Fibroblast of lung (primary cell): ENCODE results near the gene CCNG2. TPM values are rescaled to one million over a fixed set of nuclear protein-coding genes. Genes with fewer than 3 reads are reported as not detected.
"Not testable (repeated sequence)": the region's sequence is repeated elsewhere in the genome, so short reads cannot be mapped to it uniquely, and the experiment has no call there.

Source experiments
- DNase-seq, 2 donors: peaks; one replicate each; pipeline versions ENCODE4 v3.0.0 to v3.0.0-alpha.2; 2010; ENCODE audit warnings: low read depth in 2 of 2
- H2AFZ ChIP-seq: 2 replicates; pipeline ENCODE4 v1.5.1; 2012; ENCODE audit warnings: low read length, control low read depth, inconsistent platforms
- H3K27ac ChIP-seq: 2 replicates; pipeline ENCODE4 v1.5.1; 2011; ENCODE audit warnings: low read length, control low read depth; ENCODE audit not compliant: insufficient read depth
- H3K27me3 ChIP-seq: 2 replicates; pipeline ENCODE4 v1.5.1; 2011; ENCODE audit warnings: mild to moderate bottlenecking, low read length; ENCODE audit not compliant: control insufficient read depth, insufficient read depth
- H3K36me3 ChIP-seq: 2 replicates; pipeline ENCODE4 v1.5.1; 2011; ENCODE audit warnings: low read length; ENCODE audit not compliant: control insufficient read depth, insufficient read depth
- H3K4me1 ChIP-seq: 2 replicates; pipeline ENCODE4 v1.5.1; 2011; ENCODE audit warnings: low read length; ENCODE audit not compliant: control insufficient read depth, insufficient read depth; ENCODE audit errors: extremely low read depth
- H3K4me2 ChIP-seq: 2 replicates; pipeline ENCODE4 v1.5.1; 2011; ENCODE audit warnings: low read length, control low read depth; ENCODE audit not compliant: insufficient read depth; ENCODE audit errors: extremely low read depth
- H3K4me3 ChIP-seq, 4 experiments: fragments of 200-600 bp in 1 of 4; sonication (generic) in 1 of 4; replicated peaks in 1 of 4; 2 replicates each; pipeline ENCODE4 v1.5.1; 2011 to 2016; ENCODE audit warnings: low read length in 4 of 4, low read depth in 3 of 4, mild to moderate bottlenecking in 3 of 4, control low read depth in 2 of 4, inconsistent platforms in 1 of 4, mixed read lengths in 1 of 4; ENCODE audit not compliant: insufficient read depth in 1 of 4; ENCODE audit errors: control extremely low read depth in 1 of 4
- H3K79me2 ChIP-seq: 2 replicates; pipeline ENCODE4 v1.5.1; 2012; ENCODE audit warnings: mild to moderate bottlenecking, low read length, inconsistent platforms; ENCODE audit not compliant: control insufficient read depth, insufficient read depth
- H3K9ac ChIP-seq: 2 replicates; pipeline ENCODE4 v1.5.1; 2011; ENCODE audit warnings: mild to moderate bottlenecking, low read length, control low read depth; ENCODE audit not compliant: insufficient read depth
- H3K9me3 ChIP-seq: 2 replicates; pipeline ENCODE4 v1.5.1; 2012; ENCODE audit warnings: low read depth, low read length; ENCODE audit not compliant: control insufficient read depth, insufficient read depth
- H4K20me1 ChIP-seq: 2 replicates; pipeline ENCODE4 v1.5.1; 2011; ENCODE audit warnings: low read length; ENCODE audit not compliant: control insufficient read depth, insufficient read depth; ENCODE audit errors: extremely low read depth
- EZH2 ChIP-seq: IDR thresholded peaks from 2 replicates; pipeline ENCODE4 v1.5.1; 2012; ENCODE audit warnings: low read length, control low read depth, mild to moderate bottlenecking; ENCODE audit errors: missing control alignments
- polyA plus RNA-seq, 2 donors: library from polyadenylated mRNA; depleted of rRNA in 1 of 2; stranded (reverse) in 1 of 2; unstranded in 1 of 2; fragments of >200 nt; gene quantifications; 2 replicates each; pipeline ENCODE4 v1.2.1, GENCODE V29; 2011 to 2012; ENCODE audit warnings: missing spikeins in 1 of 2
- total RNA-seq: library from RNA; depleted of rRNA; stranded (reverse); fragments of >200 nt; gene quantifications from 2 replicates; pipeline ENCODE4 v1.2.1, GENCODE V29; 2014
- TF ChIP-seq, protein P1 (sequence below), 2 donors: IDR thresholded peaks in 1 of 2; conservative IDR thresholded peaks in 1 of 2; 1 replicate in 1 of 2; 2 replicates in 1 of 2; pipeline ENCODE4 v1.5.1; 2011 to 2012; ENCODE audit warnings: low read length in 2 of 2, control low read depth in 1 of 2, inconsistent platforms in 1 of 2, low read depth in 1 of 2, mild to moderate bottlenecking in 1 of 2

The CCNG2 gene
- total and polyA plus RNA-seq, 2 donors (not counting 1 experiment from before 2014, with no cell fraction given): 20.1 to 30.3 TPM

DNA sequence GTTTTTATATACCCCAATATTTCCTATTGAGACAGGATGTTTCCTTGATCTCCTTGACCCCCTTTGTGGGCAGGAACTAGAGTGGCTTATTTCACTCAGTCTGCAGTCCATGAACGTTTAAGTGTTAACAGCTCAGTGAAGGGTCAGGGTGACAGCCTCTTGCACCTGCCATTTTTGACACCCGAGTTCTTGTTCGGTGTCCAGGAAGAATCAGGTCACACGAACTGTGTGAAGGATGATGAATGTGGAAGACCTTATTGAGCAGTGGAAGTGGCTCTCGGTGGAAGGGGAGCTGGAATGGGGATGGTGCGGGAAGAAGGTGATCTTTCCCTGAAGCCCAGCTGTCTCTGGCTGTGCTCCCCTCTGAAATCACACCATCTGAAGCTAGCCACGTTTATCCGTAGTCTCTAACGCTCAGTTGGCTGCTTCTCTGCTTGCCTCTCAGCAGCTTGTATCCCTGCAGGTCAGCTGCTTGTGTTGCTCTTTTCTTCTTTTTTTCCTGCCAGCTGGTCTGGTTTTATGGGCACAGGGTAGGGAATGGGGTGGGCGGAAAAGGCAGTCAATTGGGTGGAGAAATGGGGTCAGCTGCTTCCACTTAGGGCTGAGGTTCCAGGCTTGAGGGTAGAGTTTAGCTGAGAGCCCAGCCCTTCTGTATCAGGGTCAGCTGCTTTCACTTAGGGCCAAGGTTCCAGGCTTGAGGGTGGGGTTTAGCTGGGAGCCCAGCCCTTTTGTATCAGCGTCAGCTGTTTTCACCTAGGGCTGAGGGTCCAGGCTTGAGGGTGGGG is 29.0 kb upstream of the CCNG2 start:
- no peak overlapping the region for H3K4me2 ChIP-seq
- DNase-seq: no peak

DNA sequence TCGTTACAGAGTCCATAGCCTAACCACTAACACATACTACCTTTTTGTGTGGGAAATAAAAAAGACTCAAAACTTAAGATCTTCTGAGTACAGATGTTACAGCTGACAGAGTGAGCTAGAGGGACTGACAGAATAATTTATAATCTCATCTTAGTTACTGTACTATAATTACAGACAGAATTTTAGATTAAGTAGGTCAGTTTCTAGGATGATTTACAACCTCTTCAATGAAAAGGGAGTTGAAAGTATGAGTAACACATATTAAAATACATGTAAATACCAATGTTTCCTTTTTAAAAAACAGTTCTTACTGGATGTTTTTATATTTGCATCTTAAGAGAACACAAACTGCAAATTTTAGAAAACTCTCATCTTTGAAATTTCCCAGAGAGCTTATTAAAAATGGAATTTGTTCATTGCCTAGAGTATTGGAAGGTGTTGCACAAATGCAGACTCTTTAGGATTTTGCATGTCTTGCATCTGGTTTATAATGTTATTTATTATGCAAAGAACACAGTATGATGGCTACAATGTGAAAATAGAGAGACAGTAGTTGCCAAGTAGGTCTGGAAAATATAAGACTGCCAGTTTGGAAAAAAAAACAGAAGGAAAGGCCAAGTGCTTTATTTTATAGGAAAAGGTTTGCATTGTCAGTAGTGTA is 24.2 kb upstream of the CCNG2 start:
- no peak overlapping the region for H2AFZ ChIP-seq
- no peaks in the 10 kb centered on the region for H3K36me3 ChIP-seq
- no peak for DNase-seq
- H3K9me3 ChIP-seq: no peaks in the 10 kb centered on the region
- H3K27ac ChIP-seq: no peak overlapping the region
- H3K4me2 ChIP-seq: no peak overlapping the region
- H3K9ac ChIP-seq: no peak overlapping the region
- no peaks in the 10 kb centered on the region for H3K27me3 ChIP-seq
- H3K4me1 ChIP-seq: no peaks in the 10 kb centered on the region
- no peak for TF ChIP-seq EZH2
- TF ChIP-seq, protein P1, sequence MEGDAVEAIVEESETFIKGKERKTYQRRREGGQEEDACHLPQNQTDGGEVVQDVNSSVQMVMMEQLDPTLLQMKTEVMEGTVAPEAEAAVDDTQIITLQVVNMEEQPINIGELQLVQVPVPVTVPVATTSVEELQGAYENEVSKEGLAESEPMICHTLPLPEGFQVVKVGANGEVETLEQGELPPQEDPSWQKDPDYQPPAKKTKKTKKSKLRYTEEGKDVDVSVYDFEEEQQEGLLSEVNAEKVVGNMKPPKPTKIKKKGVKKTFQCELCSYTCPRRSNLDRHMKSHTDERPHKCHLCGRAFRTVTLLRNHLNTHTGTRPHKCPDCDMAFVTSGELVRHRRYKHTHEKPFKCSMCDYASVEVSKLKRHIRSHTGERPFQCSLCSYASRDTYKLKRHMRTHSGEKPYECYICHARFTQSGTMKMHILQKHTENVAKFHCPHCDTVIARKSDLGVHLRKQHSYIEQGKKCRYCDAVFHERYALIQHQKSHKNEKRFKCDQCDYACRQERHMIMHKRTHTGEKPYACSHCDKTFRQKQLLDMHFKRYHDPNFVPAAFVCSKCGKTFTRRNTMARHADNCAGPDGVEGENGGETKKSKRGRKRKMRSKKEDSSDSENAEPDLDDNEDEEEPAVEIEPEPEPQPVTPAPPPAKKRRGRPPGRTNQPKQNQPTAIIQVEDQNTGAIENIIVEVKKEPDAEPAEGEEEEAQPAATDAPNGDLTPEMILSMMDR (conservative IDR thresholded peaks at IDR 0.05 in 1 of 2, IDR thresholded peaks at IDR 0.05 in 1 of 2; ENCODE audit: low read depth in 1 of 2, low read length in 2 of 2): no peak
- no peaks in the 10 kb centered on the region for H4K20me1 ChIP-seq
- no peaks in the 10 kb centered on the region for H3K79me2 ChIP-seq
- no peak overlapping the region for H3K4me3 ChIP-seq

More for the DNA sequence above, 29.0 kb upstream of the CCNG2 start:
- Histone ChIP-seq H3K4me3 (no peak overlapping the region), H3K9me3 (no peaks in the 10 kb centered on the region), H4K20me1 (no peaks in the 10 kb centered on the region), H3K27ac (no peak overlapping the region), H3K27me3 (peaks cover 6% of the 10 kb centered on the region), H3K4me1 (no peaks in the 10 kb centered on the region), H3K36me3 (no peaks in the 10 kb centered on the region), H2AFZ (no peak overlapping the region), H3K9ac (no peak overlapping the region), H3K79me2 (no peaks in the 10 kb centered on the region)
- TF ChIP-seq EZH2: no peak
- TF ChIP-seq, protein P1 (conservative IDR thresholded peaks at IDR 0.05 in 1 of 2, IDR thresholded peaks at IDR 0.05 in 1 of 2; ENCODE audit: low read depth in 1 of 2, low read length in 2 of 2): no peak

DNA sequence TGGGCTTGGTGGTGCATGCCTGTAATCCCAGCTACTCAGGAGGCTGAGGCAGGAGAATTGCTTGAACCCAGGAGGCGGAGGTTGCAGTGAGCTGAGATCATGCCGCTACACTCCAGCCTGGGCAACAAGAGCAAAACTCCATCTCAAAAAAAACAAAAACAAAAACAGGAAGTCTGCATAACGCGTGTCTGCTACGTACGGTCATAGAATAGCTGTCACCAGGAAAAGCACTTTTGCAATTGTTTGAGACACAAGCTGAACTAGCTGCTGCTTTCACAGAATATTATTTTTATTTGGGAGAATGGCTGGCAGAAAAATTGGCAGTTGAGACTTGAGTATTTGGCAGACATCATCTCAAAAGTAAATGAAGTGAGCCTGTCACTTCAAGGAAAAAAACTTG is 19.6 kb upstream of the CCNG2 start:
- H3K9ac ChIP-seq, H3K27ac ChIP-seq, H3K79me2 ChIP-seq, H3K27me3 ChIP-seq, H3K4me3 ChIP-seq, H3K4me2 ChIP-seq, DNase-seq, H3K9me3 ChIP-seq, H3K4me1 ChIP-seq, H2AFZ ChIP-seq, H4K20me1 ChIP-seq, H3K36me3 ChIP-seq: not testable (repeated sequence)
